RPMI8226 (cell line): ENCODE results near the gene MAD1L1.

Experiments used
- DNase-seq: peaks from one replicate; pipeline ENCODE4 v3.0.0-alpha.2; 2015

Gene MAD1L1

GRCh38 chr7:2151801-2152612, 80.7 kb downstream of the MAD1L1 start:
- no peak for DNase-seq

GRCh38 chr7:2151237-2151636, 81.5 kb downstream of the MAD1L1 start:
- no peak for DNase-seq

- DNase-seq, result no peak
These were observed 82.3 kb downstream of the MAD1L1 start for GRCh38 chr7:2150445-2150815.

GRCh38 chr7:2149672-2150444, 82.9 kb downstream of the MAD1L1 start:
- DNase-seq, result no peak

- DNase-seq, result no peak
These were observed 83.9 kb downstream of the MAD1L1 start for GRCh38 chr7:2148814-2149213.

GRCh38 chr7:2148189-2148588, 84.6 kb downstream of the MAD1L1 start:
- no peak for DNase-seq

- no peak for DNase-seq
These were observed 85.9 kb downstream of the MAD1L1 start for GRCh38 chr7:2146676-2147472.

GRCh38 chr7:2145835-2146580, 86.7 kb downstream of the MAD1L1 start:
- DNase-seq, result no peak

GRCh38 chr7:2144926-2145325, 87.8 kb downstream of the MAD1L1 start:
- DNase-seq, result no peak

GRCh38 chr7:2143981-2144595, 88.7 kb downstream of the MAD1L1 start:
- no peak for DNase-seq

GRCh38 chr7:2143450-2143849, 89.3 kb downstream of the MAD1L1 start:
- no peak for DNase-seq

- DNase-seq, result no peak
These were observed 90.4 kb downstream of the MAD1L1 start for GRCh38 chr7:2142386-2142785.

GRCh38 chr7:2141651-2142050, 91.1 kb downstream of the MAD1L1 start:
- DNase-seq, result no peak

- DNase-seq, result no peak
These were observed 91.7 kb downstream of the MAD1L1 start for GRCh38 chr7:2141021-2141410.

GRCh38 chr7:2140216-2141020, 92.3 kb downstream of the MAD1L1 start:
- DNase-seq, result no peak

- no peak for DNase-seq
These were observed 93.6 kb downstream of the MAD1L1 start for GRCh38 chr7:2139004-2139699.

GRCh38 chr7:2138146-2138765, 94.5 kb downstream of the MAD1L1 start:
- no peak for DNase-seq

GRCh38 chr7:2134740-2135139, 98.0 kb downstream of the MAD1L1 start:
- no peak for DNase-seq

GRCh38 chr7:2132243-2132642, 100.5 kb downstream of the MAD1L1 start:
- no peak for DNase-seq

- DNase-seq, result no peak
These were observed 100.9 kb downstream of the MAD1L1 start for GRCh38 chr7:2131800-2132199.
